HG02678 (cell line): ENCODE data around the gene TSPAN11.
A peak's percentile ranks its signal among the peaks of the same experiment; 100 is the strongest.
"Not testable (repeated sequence)": the region's sequence is repeated elsewhere in the genome, so short reads cannot be mapped to it uniquely, and the experiment has no call there.

ENCODE experiments used
- ATAC-seq: cut with Tn5 transposase; IDR thresholded peaks from one replicate; pipeline ENCODE4 v1.9.1; 2021; ENCODE audit warnings: mild to moderate bottlenecking, moderate library complexity; ENCODE audit not compliant: unreplicated experiment

TSPAN11 gene

GRCh38 chr12:30999011-30999410 lies 72.5 kb downstream of the TSPAN11 start:
- ATAC-seq: no peak

GRCh38 chr12:30999723-31000122 lies 73.2 kb downstream of the TSPAN11 start:
- no peak for ATAC-seq

- ATAC-seq: no peak
These were observed 74.2 kb downstream of the TSPAN11 start for GRCh38 chr12:31000751-31001150.

GRCh38 chr12:31001581-31002360 lies 75.2 kb downstream of the TSPAN11 start:
- ATAC-seq: no peak

GRCh38 chr12:31002361-31002725 lies 75.8 kb downstream of the TSPAN11 start:
- no peak for ATAC-seq

- peak; percentile 55 for ATAC-seq
These were observed 76.5 kb downstream of the TSPAN11 start for GRCh38 chr12:31002999-31003398.

GRCh38 chr12:31003861-31004640 lies 77.5 kb downstream of the TSPAN11 start:
- ATAC-seq: no peak

GRCh38 chr12:31004666-31005065 lies 78.1 kb downstream of the TSPAN11 start:
- no peak for ATAC-seq

- no peak for ATAC-seq
These were observed 78.9 kb downstream of the TSPAN11 start for GRCh38 chr12:31005256-31005943.

- no peak for ATAC-seq
These were observed 79.4 kb downstream of the TSPAN11 start for GRCh38 chr12:31005944-31006361.

GRCh38 chr12:31006416-31007152 lies 80.0 kb downstream of the TSPAN11 start:
- ATAC-seq: no peak

- no peak for ATAC-seq
These were observed 80.6 kb downstream of the TSPAN11 start for GRCh38 chr12:31007153-31007495.

GRCh38 chr12:31007636-31008175 lies 81.2 kb downstream of the TSPAN11 start:
- ATAC-seq: no peak

GRCh38 chr12:31008241-31008761 lies 81.8 kb downstream of the TSPAN11 start:
- no peak for ATAC-seq

GRCh38 chr12:31008961-31009840 lies 82.7 kb downstream of the TSPAN11 start:
- ATAC-seq: no peak

- ATAC-seq: no peak
These were observed 83.4 kb downstream of the TSPAN11 start for GRCh38 chr12:31009976-31010375.

GRCh38 chr12:31011336-31011735 lies 84.8 kb downstream of the TSPAN11 start:
- no peak for ATAC-seq

GRCh38 chr12:31011746-31012566 lies 85.4 kb downstream of the TSPAN11 start:
- no peak for ATAC-seq

GRCh38 chr12:31012567-31012891 lies 86.0 kb downstream of the TSPAN11 start:
- ATAC-seq: not testable (repeated sequence)
